ENCODE measurements around the gene NR2C2.

NR2C2 gene

GRCh38 chr3:15081960-15082664 is 134.7 kb downstream of the NR2C2 start:
- H3K27ac ChIP-seq: no peak overlapping the region
- no peak for TF ChIP-seq CTCF (conservative IDR thresholded peaks at IDR 0.05)
- TF ChIP-seq ZFX (IDR thresholded peaks at IDR 0.05): no peak

- no peak overlapping the region for H3K27ac ChIP-seq
- TF ChIP-seq CTCF (conservative IDR thresholded peaks at IDR 0.05) (no peak), ZFX (IDR thresholded peaks at IDR 0.05) (no peak)
These were observed 135.9 kb downstream of the NR2C2 start for GRCh38 chr3:15083252-15083651.

- TF ChIP-seq ZFX (IDR thresholded peaks at IDR 0.05) (no peak), CTCF (conservative IDR thresholded peaks at IDR 0.05) (no peak)
- no peak overlapping the region for H3K27ac ChIP-seq
These were observed 138.9 kb downstream of the NR2C2 start for GRCh38 chr3:15086263-15086662.

GRCh38 chr3:15086699-15087098 is 139.3 kb downstream of the NR2C2 start:
- TF ChIP-seq ZFX (IDR thresholded peaks at IDR 0.05): no peak
- TF ChIP-seq CTCF (conservative IDR thresholded peaks at IDR 0.05): no peak

GRCh38 chr3:15089201-15089600 is 141.8 kb downstream of the NR2C2 start:
- TF ChIP-seq CTCF (conservative IDR thresholded peaks at IDR 0.05) (no peak), ZFX (IDR thresholded peaks at IDR 0.05) (no peak)
- no peak overlapping the region for H3K27ac ChIP-seq

More at GRCh38 chr3:15086699-15087098, 139.3 kb downstream of the NR2C2 start:
- no peak overlapping the region for H3K27ac ChIP-seq

GRCh38 chr3:15091575-15091974 is 144.2 kb downstream of the NR2C2 start:
- no peak overlapping the region for H3K27ac ChIP-seq
- TF ChIP-seq CTCF (conservative IDR thresholded peaks at IDR 0.05) (no peak), ZFX (IDR thresholded peaks at IDR 0.05) (no peak)

GRCh38 chr3:15092686-15093085 is 145.3 kb downstream of the NR2C2 start:
- no peak overlapping the region for H3K27ac ChIP-seq
- TF ChIP-seq CTCF (conservative IDR thresholded peaks at IDR 0.05): no peak
- no peak for TF ChIP-seq ZFX (IDR thresholded peaks at IDR 0.05)
